Prostate gland (tissue), 2 donors: ENCODE measurements around the gene SCYL1. TPM values are rescaled to one million over a fixed set of nuclear protein-coding genes. Genes with fewer than 3 reads are reported as not detected.

Source experiments
- DNase-seq: peaks from one replicate; pipeline ENCODE4 v3.0.0-alpha.2; 2019; ENCODE audit warnings: low spot score
- H3K27ac ChIP-seq, 2 donors: fragments of 200-600 bp; sonication (generic); 2 replicates each; pipeline ENCODE4 v1.5.1; 2017 to 2019
- H3K27me3 ChIP-seq: fragments of 200-600 bp; sonication (generic); replicated peaks from 2 replicates; pipeline ENCODE4 v1.5.1; 2019; ENCODE audit not compliant: insufficient read depth
- H3K36me3 ChIP-seq, 2 donors: fragments of 200-600 bp; sonication (generic); 1 replicate in 1 of 2; 2 replicates in 1 of 2; pipeline versions ENCODE4 v1.5.1 to v1.8.1; 2017 to 2019
- H3K4me1 ChIP-seq: fragments of 200-600 bp; sonication (generic); replicated peaks from 2 replicates; pipeline ENCODE4 v1.5.1; 2019
- H3K4me3 ChIP-seq, 2 donors: fragments of 200-600 bp; sonication (generic); 2 replicates each; pipeline ENCODE4 v1.5.1; 2017 to 2019
- H3K9me3 ChIP-seq: fragments of 200-600 bp; sonication (generic); 2 replicates; pipeline ENCODE4 v1.5.1; 2017
- POLR2A ChIP-seq: fragments of 450-650 bp; IDR thresholded peaks from one replicate; pipeline ENCODE4 v1.6.1; 2016; ENCODE audit warnings: antibody characterized with exemption, mild to moderate bottlenecking
- POLR2AphosphoS5 ChIP-seq: sonication (generic); formaldehyde crosslinking; IDR thresholded peaks from one replicate; pipeline ENCODE4 v1.6.1; 2017; ENCODE audit warnings: antibody characterized with exemption
- WGBS: methylation state at CpG from one replicate; pipeline ENCODE4 v1.1.5; 2018; 5-methylcytosine and 5-hydroxymethylcytosine counted together
- intact Hi-C: fragments of 100-400 bp; cut with DNase I; formaldehyde crosslinking; loops from one replicate; pipeline ENCODE4 v1.14.2; 2022
- total RNA-seq, 2 donors: library from RNA; depleted of rRNA; stranded (reverse); fragments of >200 nt; gene quantifications; one replicate each; pipeline ENCODE4 v1.1.0, GENCODE V29; 2016
- TF ChIP-seq, protein P1 (sequence below), 4 experiments: fragments of 200-600 bp in 2 of 4; fragments of 450-650 bp in 2 of 4; sonication (generic) in 2 of 4; IDR thresholded peaks; 1 replicate in 3 of 4; 2 replicates in 1 of 4; pipeline ENCODE4 v1.5.1; 2016 to 2019; ENCODE audit warnings: antibody characterized with exemption in 4 of 4, mild to moderate bottlenecking in 2 of 4, moderate library complexity in 2 of 4

The SCYL1 gene
- total RNA-seq, 2 donors from 2014 or later: 125 to 177 TPM

DNA sequence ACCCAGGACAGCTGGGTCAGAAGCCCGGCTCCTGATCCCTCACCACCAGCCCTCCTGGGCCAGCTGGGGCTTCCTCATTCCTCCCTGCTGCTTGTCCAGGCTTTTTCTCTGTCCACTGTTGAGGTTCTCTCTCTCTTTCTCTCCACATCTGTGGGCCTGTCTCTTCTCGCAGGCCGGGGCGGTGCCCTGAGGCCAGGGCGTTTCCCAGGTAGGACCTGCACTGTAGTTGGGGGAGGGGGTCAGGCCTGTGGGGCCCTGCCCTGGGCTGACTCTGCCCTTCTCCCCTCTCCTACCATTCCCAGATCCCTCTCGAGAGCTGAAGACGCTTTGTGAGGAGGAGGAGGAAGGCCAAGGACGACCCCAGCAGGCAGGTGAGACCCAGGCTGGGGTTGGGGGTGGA lies 55.9 kb downstream of the SCYL1 start:
- Histone ChIP-seq H3K9me3 (no peaks in the 10 kb centered on the region), H3K4me1 (peaks cover 13% of the 10 kb centered on the region), H3K27ac (no peak overlapping the region), H3K27me3 (no peaks in the 10 kb centered on the region), H3K4me3 (no peak overlapping the region), H3K36me3 (peaks cover 0 to 25% of the 10 kb centered on the region in 2 donors)
- TF ChIP-seq, protein P1, sequence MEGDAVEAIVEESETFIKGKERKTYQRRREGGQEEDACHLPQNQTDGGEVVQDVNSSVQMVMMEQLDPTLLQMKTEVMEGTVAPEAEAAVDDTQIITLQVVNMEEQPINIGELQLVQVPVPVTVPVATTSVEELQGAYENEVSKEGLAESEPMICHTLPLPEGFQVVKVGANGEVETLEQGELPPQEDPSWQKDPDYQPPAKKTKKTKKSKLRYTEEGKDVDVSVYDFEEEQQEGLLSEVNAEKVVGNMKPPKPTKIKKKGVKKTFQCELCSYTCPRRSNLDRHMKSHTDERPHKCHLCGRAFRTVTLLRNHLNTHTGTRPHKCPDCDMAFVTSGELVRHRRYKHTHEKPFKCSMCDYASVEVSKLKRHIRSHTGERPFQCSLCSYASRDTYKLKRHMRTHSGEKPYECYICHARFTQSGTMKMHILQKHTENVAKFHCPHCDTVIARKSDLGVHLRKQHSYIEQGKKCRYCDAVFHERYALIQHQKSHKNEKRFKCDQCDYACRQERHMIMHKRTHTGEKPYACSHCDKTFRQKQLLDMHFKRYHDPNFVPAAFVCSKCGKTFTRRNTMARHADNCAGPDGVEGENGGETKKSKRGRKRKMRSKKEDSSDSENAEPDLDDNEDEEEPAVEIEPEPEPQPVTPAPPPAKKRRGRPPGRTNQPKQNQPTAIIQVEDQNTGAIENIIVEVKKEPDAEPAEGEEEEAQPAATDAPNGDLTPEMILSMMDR (IDR thresholded peaks at IDR 0.05): no peak
- TF ChIP-seq POLR2A: no peak
- no peak for TF ChIP-seq POLR2AphosphoS5
- 83% methylated on average over 8 of the region's 8 CpGs for WGBS
- intact Hi-C loops: no loop called here
- DNase-seq: no peak

- DNase-seq: no peak
- intact Hi-C loops: no loop called here
- Histone ChIP-seq H3K27me3 (no peaks in the 10 kb centered on the region), H3K4me1 (peaks cover 5% of the 10 kb centered on the region), H3K9me3 (no peaks in the 10 kb centered on the region), H3K27ac (no peak overlapping the region), H3K4me3 (no peak overlapping the region), H3K36me3 (peaks cover 0 to 25% of the 10 kb centered on the region in 2 donors)
- 98% methylated on average over 3 of the region's 3 CpGs for WGBS
- no peak for TF ChIP-seq POLR2AphosphoS5
- TF ChIP-seq, protein P1 (IDR thresholded peaks at IDR 0.05): no peak
Observed at GRCh38 chr11:65581928-65582327, 57.0 kb downstream of the SCYL1 start.

DNA sequence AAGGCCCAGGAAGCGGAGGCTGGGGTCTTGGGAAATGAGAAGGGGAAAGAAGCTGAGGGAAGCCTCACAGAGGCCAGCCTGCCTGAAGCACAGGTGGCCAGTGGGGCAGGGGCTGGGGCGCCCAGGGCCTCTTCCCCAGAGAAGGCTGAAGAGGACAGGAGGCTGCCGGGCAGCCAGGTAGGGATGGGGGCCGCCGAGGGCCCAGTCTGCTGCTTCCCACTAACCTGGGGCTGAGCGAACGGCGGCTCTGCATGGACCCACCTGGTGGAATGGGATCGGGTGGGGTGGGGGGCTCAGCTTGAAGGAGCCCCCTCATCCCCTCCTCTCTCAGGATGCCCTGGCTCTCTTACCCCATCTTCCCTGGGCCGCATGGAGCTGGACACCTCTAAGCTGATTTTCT lies 58.7 kb downstream of the SCYL1 start:
- no peak overlapping the region for H3K4me3 ChIP-seq
- no peaks in the 10 kb centered on the region for H3K4me1 ChIP-seq
- H3K27me3 ChIP-seq: no peaks in the 10 kb centered on the region
- no peak overlapping the region for H3K27ac ChIP-seq
- WGBS: 88% methylated on average over 9 of the region's 10 CpGs
- intact Hi-C loops: no loop called here
- no peaks in the 10 kb centered on the region for H3K9me3 ChIP-seq
- TF ChIP-seq, protein P1 (IDR thresholded peaks at IDR 0.05): no peak
- TF ChIP-seq POLR2AphosphoS5 (no peak), POLR2A (no peak)
- peaks cover 0 to 25% of the 10 kb centered on the region in 2 donors for H3K36me3 ChIP-seq
- no peak for DNase-seq

DNA sequence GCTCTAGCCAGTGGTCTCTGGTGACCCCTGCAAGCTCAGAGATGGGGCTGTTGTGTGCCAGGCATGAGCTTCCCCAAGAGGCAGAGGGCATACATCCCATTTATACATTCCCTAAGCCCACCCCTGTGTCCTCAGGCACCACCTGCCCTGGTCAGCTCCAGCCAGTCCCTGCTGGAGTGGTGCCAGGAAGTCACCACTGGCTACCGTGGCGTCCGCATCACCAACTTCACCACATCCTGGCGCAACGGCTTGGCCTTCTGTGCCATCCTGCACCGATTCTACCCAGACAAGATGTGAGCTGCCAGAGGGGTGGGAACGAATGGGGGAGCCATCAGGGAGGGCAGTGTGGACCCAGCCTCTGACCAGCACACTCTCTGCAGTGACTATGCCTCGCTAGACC lies 59.2 kb downstream of the SCYL1 start:
- no peaks in the 10 kb centered on the region for H3K4me1 ChIP-seq

DNA sequence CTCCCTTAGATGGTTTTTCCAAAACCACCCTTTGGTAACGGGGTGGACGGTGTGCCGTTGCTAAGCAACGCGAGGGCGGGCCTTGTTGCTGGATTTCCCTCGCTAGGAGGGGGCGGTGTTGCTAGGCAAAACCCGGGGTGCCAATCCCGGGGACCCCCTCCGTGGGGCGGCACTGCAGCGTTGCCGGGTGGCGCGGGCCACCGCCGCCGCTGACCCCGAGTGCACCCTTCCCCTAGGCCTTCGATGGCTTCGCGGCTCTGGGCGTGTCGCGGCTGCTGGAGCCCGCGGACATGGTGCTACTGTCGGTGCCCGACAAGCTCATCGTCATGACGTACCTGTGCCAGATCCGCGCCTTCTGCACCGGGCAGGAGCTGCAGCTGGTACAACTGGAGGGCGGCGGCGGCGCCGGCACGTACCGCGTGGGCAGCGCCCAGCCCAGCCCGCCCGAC lies 59.9 kb downstream of the SCYL1 start:
- DNase-seq: no peak
- H3K9me3 ChIP-seq: no peaks in the 10 kb centered on the region
- TF ChIP-seq, protein P1 (IDR thresholded peaks at IDR 0.05): no peak
- TF ChIP-seq POLR2AphosphoS5 (no peak), POLR2A (no peak)
- H3K27ac ChIP-seq: no peak overlapping the region
- no peak overlapping the region for H3K4me3 ChIP-seq
- H3K4me1 ChIP-seq: no peaks in the 10 kb centered on the region
- 71% methylated on average over 35 of the region's 46 CpGs for WGBS
- intact Hi-C loops: no loop called here
- peaks cover 0 to 25% of the 10 kb centered on the region in 2 donors for H3K36me3 ChIP-seq
- H3K27me3 ChIP-seq: no peaks in the 10 kb centered on the region

More for the DNA sequence above, 59.2 kb downstream of the SCYL1 start:
- H3K27me3 ChIP-seq: no peaks in the 10 kb centered on the region
- H3K4me3 ChIP-seq: no peak overlapping the region
- intact Hi-C loops: no loop called here
- H3K36me3 ChIP-seq: peaks cover 0 to 25% of the 10 kb centered on the region in 2 donors
- TF ChIP-seq POLR2AphosphoS5 (no peak), POLR2A (no peak)
- TF ChIP-seq, protein P1 (IDR thresholded peaks at IDR 0.05): no peak
- 70% methylated on average over 8 of the region's 8 CpGs for WGBS
- DNase-seq: no peak
- H3K27ac ChIP-seq: no peak overlapping the region
- H3K9me3 ChIP-seq: no peaks in the 10 kb centered on the region
